Vagina (tissue), 2 donors: Measurements from ENCODE around the gene PAQR5. TPM values are rescaled to one million over a fixed set of nuclear protein-coding genes. Genes with fewer than 3 reads are reported as not detected.
"Not testable (repeated sequence)": the region's sequence is repeated elsewhere in the genome, so short reads cannot be mapped to it uniquely, and the experiment has no call there.

Experiments
- DNase-seq, 2 donors: peaks; one replicate each; pipeline ENCODE4 v3.0.0-alpha.2; 2017; ENCODE audit errors: extremely low spot score in 2 of 2
- H3K27ac ChIP-seq: fragments of 200-600 bp; sonication (generic); one replicate; pipeline ENCODE4 v1.5.1; 2019
- H3K27me3 ChIP-seq: fragments of 200-600 bp; sonication (generic); one replicate; pipeline ENCODE4 v1.5.1; 2019
- H3K36me3 ChIP-seq, 2 donors: fragments of 200-600 bp; sonication (generic); one replicate each; pipeline ENCODE4 v1.5.1; 2017 to 2019
- H3K4me1 ChIP-seq: fragments of 200-600 bp; sonication (generic); one replicate; pipeline ENCODE4 v1.5.1; 2019
- H3K4me3 ChIP-seq, 2 donors: fragments of 200-600 bp; sonication (generic); 1 replicate in 1 of 2; 2 replicates in 1 of 2; pipeline ENCODE4 v1.5.1; 2016 to 2019
- H3K9me3 ChIP-seq: fragments of 200-600 bp; sonication (generic); one replicate; pipeline ENCODE4 v1.5.1; 2019
- CTCF ChIP-seq, 3 experiments: fragments of 450-650 bp in 2 of 3; fragments of 200-600 bp in 1 of 3; sonication (generic) in 1 of 3; IDR thresholded peaks; one replicate each; pipeline ENCODE4 v1.5.1; 2017 to 2019; ENCODE audit warnings: antibody characterized with exemption in 3 of 3, mild to moderate bottlenecking in 2 of 3, moderate library complexity in 2 of 3
- POLR2A ChIP-seq, 2 donors: fragments of 450-650 bp; IDR thresholded peaks; one replicate each; pipeline ENCODE4 v1.6.1; 2017; ENCODE audit warnings: antibody characterized with exemption in 2 of 2, mild to moderate bottlenecking in 2 of 2, moderate library complexity in 2 of 2
- POLR2AphosphoS5 ChIP-seq, 2 donors: sonication (generic); formaldehyde crosslinking; IDR thresholded peaks; one replicate each; pipeline ENCODE4 v1.9.0; 2017; ENCODE audit warnings: antibody characterized with exemption in 2 of 2, mild to moderate bottlenecking in 2 of 2, low read depth in 1 of 2; ENCODE audit not compliant: insufficient read depth in 1 of 2
- intact Hi-C: fragments of 100-400 bp; cut with DNase I; formaldehyde crosslinking; loops from one replicate; pipeline ENCODE4 v1.15.1; 2023
- total RNA-seq: library from RNA; depleted of rRNA; stranded (reverse); fragments of >200 nt; gene quantifications from one replicate; pipeline ENCODE4 v1.2.3, GENCODE V29; 2016

Gene PAQR5
- total RNA-seq, 1 donor from 2014 or later: 9.1 TPM

- DNase-seq: no peak
- H3K36me3 ChIP-seq: no peaks in the 10 kb centered on the region
- no peak overlapping the region for H3K4me3 ChIP-seq
- H3K27me3 ChIP-seq: no peaks in the 10 kb centered on the region
- TF ChIP-seq POLR2AphosphoS5 (IDR thresholded peaks at IDR 0.05; ENCODE audit: insufficient read depth in 1 of 2, low read depth in 1 of 2) (no peak), CTCF (IDR thresholded peaks at IDR 0.05) (no peak), POLR2A (IDR thresholded peaks at IDR 0.05) (no peak)
- intact Hi-C loops: no loop called here
- H3K9me3 ChIP-seq: no peaks in the 10 kb centered on the region
- H3K27ac ChIP-seq: no peak overlapping the region
- no peaks in the 10 kb centered on the region for H3K4me1 ChIP-seq
Measured at GRCh38 chr15:69380100-69380725, 81.5 kb downstream of the PAQR5 start.

- H3K27me3 ChIP-seq: no peaks in the 10 kb centered on the region
- H3K4me3 ChIP-seq: no peak overlapping the region
- TF ChIP-seq POLR2AphosphoS5 (IDR thresholded peaks at IDR 0.05; ENCODE audit: insufficient read depth in 1 of 2, low read depth in 1 of 2) (no peak), POLR2A (IDR thresholded peaks at IDR 0.05) (no peak), CTCF (IDR thresholded peaks at IDR 0.05) (no peak)
- no peaks in the 10 kb centered on the region for H3K9me3 ChIP-seq
- no peaks in the 10 kb centered on the region for H3K36me3 ChIP-seq
- H3K27ac ChIP-seq: no peak overlapping the region
- intact Hi-C loops: no loop called here
- no peak for DNase-seq
- H3K4me1 ChIP-seq: no peaks in the 10 kb centered on the region
Measured at GRCh38 chr15:69380726-69381105, 82.0 kb downstream of the PAQR5 start.

- H3K9me3 ChIP-seq, H3K36me3 ChIP-seq, intact Hi-C loops, H3K4me3 ChIP-seq, DNase-seq, H3K4me1 ChIP-seq, H3K27me3 ChIP-seq, H3K27ac ChIP-seq: not testable (repeated sequence)
Measured at GRCh38 chr15:69382176-69382575, 83.5 kb downstream of the PAQR5 start.

GRCh38 chr15:69384066-69384465 lies 85.4 kb downstream of the PAQR5 start:
- H3K27me3 ChIP-seq, H3K27ac ChIP-seq, H3K4me1 ChIP-seq, intact Hi-C loops, DNase-seq, H3K36me3 ChIP-seq, H3K9me3 ChIP-seq, H3K4me3 ChIP-seq: not testable (repeated sequence)

GRCh38 chr15:69384626-69385598 lies 86.2 kb downstream of the PAQR5 start:
- intact Hi-C loops: no loop called here
- no peak for DNase-seq
- no peak for TF ChIP-seq POLR2A (IDR thresholded peaks at IDR 0.05)
- TF ChIP-seq POLR2AphosphoS5 (IDR thresholded peaks at IDR 0.05; ENCODE audit: insufficient read depth in 1 of 2, low read depth in 1 of 2): no peak
- no peak for TF ChIP-seq CTCF (IDR thresholded peaks at IDR 0.05)
- H3K27ac ChIP-seq: no peak overlapping the region
- H3K27me3 ChIP-seq: no peaks in the 10 kb centered on the region
- H3K4me3 ChIP-seq: no peak overlapping the region
- H3K36me3 ChIP-seq: no peaks in the 10 kb centered on the region
- H3K4me1 ChIP-seq: no peaks in the 10 kb centered on the region
- no peaks in the 10 kb centered on the region for H3K9me3 ChIP-seq

- Histone ChIP-seq H3K9me3 (no peaks in the 10 kb centered on the region), H3K27ac (no peak overlapping the region), H3K36me3 (no peaks in the 10 kb centered on the region), H3K4me1 (peaks cover 2% of the 10 kb centered on the region), H3K4me3 (no peak overlapping the region), H3K27me3 (no peaks in the 10 kb centered on the region)
- TF ChIP-seq POLR2A (IDR thresholded peaks at IDR 0.05) (no peak), POLR2AphosphoS5 (IDR thresholded peaks at IDR 0.05; ENCODE audit: insufficient read depth in 1 of 2, low read depth in 1 of 2) (no peak)
- no peak for DNase-seq
- intact Hi-C loops: no loop called here
Measured at GRCh38 chr15:69385831-69386230, 87.1 kb downstream of the PAQR5 start.
